H1 (cell line): ENCODE data around the gene MACROD2. TPM values are rescaled to one million over a fixed set of nuclear protein-coding genes. Genes with fewer than 3 reads are reported as not detected.

Source experiments
- CTCF ChIA-PET: fragments of 300-600 bp; sonication (Branson Sonifier 250); formaldehyde crosslinking; loops from one replicate; lab custom pipeline; 2021; ENCODE audit not compliant: partially characterized antibody; lab: Charles Lee
- POLR2A ChIA-PET: fragments of 300-600 bp; sonication (Branson Sonifier 250); formaldehyde crosslinking; loops from one replicate; lab custom pipeline; 2021; ENCODE audit warnings: inconsistent platforms; ENCODE audit not compliant: partially characterized antibody; lab: Charles Lee
- DNase-seq, 2 experiments: peaks; one replicate each; pipeline versions ENCODE4 v3.0.0 to v3.0.0-alpha.2; 2010 to 2022; ENCODE audit warnings: low spot score in 2 of 2, low read depth in 1 of 2, mixed read lengths in 1 of 2
- FAIRE-seq: peaks from 2 replicates; lab custom pipeline; 2011; peaks lifted over from hg19 to GRCh38; lab: Jason Lieb, UNC
- H2AFZ ChIP-seq: 2 replicates; pipeline ENCODE4 v1.8.1; 2012; ENCODE audit warnings: low read length, inconsistent platforms
- H2AK5ac ChIP-seq: 2 replicates; pipeline ENCODE4 v1.6.1; 2013; ENCODE audit warnings: low read depth, low read length
- H2BK120ac ChIP-seq: replicated peaks from 2 replicates; pipeline ENCODE3; 2013; ENCODE audit warnings: low read depth, low read length, inconsistent platforms
- H2BK12ac ChIP-seq: 2 replicates; pipeline ENCODE4 v1.6.1; 2013; ENCODE audit warnings: low read depth, low read length
- H2BK15ac ChIP-seq: 2 replicates; pipeline ENCODE4 v1.6.1; 2013; ENCODE audit warnings: low read length
- H2BK20ac ChIP-seq: 2 replicates; pipeline ENCODE4 v1.6.1; 2013; ENCODE audit warnings: low read length
- H2BK5ac ChIP-seq: 2 replicates; pipeline ENCODE4 v1.6.1; 2013; ENCODE audit warnings: low read depth, low read length
- H3K14ac ChIP-seq: 2 replicates; pipeline ENCODE4 v1.6.1; 2013; ENCODE audit warnings: inconsistent platforms; ENCODE audit not compliant: insufficient read length
- H3K18ac ChIP-seq: 2 replicates; pipeline ENCODE4 v1.6.1; 2013; ENCODE audit warnings: low read length; ENCODE audit errors: extremely low read depth
- H3K23ac ChIP-seq: 2 replicates; pipeline ENCODE4 v1.6.1; 2013; ENCODE audit warnings: inconsistent platforms; ENCODE audit not compliant: insufficient read length
- H3K23me2 ChIP-seq: 2 replicates; pipeline ENCODE4 v1.6.1; 2013; ENCODE audit warnings: low read depth, low read length
- H3K27ac ChIP-seq: 2 replicates; pipeline ENCODE4 v1.6.1; 2011; ENCODE audit warnings: low read depth, low read length, inconsistent platforms
- H3K27me3 ChIP-seq, 4 experiments: replicated peaks in 1 of 4; 1 replicate in 1 of 4; 2 replicates in 3 of 4; pipeline versions ENCODE4 v1.6.1 to v1.8.1; 2011 to 2013; ENCODE audit warnings: low read length in 3 of 4, mild to moderate bottlenecking in 3 of 4, inconsistent platforms in 2 of 4, mixed read lengths in 2 of 4, moderate library complexity in 1 of 4; ENCODE audit not compliant: control insufficient read depth in 3 of 4, insufficient read depth in 3 of 4; ENCODE audit errors: extremely low read depth in 1 of 4
- H3K36me3 ChIP-seq, 4 experiments: 2 replicates each; pipeline versions ENCODE4 v1.6.1 to v1.8.1; 2011 to 2013; ENCODE audit warnings: mild to moderate bottlenecking in 4 of 4, low read length in 3 of 4, moderate library complexity in 2 of 4, control low read depth in 1 of 4, inconsistent platforms in 1 of 4; ENCODE audit not compliant: insufficient read depth in 4 of 4, control insufficient read depth in 2 of 4
- H3K4ac ChIP-seq: replicated peaks from 2 replicates; pipeline ENCODE3; 2013; ENCODE audit warnings: low read length, low read depth, mixed read lengths, inconsistent platforms; ENCODE audit not compliant: insufficient read length
- H3K4me1 ChIP-seq, 4 experiments: replicated peaks in 1 of 4; 1 replicate in 1 of 4; 2 replicates in 3 of 4; pipeline versions ENCODE4 v1.6.1 to v1.8.1; 2011 to 2013; ENCODE audit warnings: low read length in 3 of 4, inconsistent platforms in 2 of 4, mixed read lengths in 1 of 4; ENCODE audit not compliant: insufficient read depth in 4 of 4, control insufficient read depth in 3 of 4
- H3K4me2 ChIP-seq, 2 experiments: 2 replicates each; pipeline versions ENCODE4 v1.6.1 to v1.8.1; 2011 to 2013; ENCODE audit warnings: low read depth in 2 of 2, low read length in 2 of 2, control low read depth in 1 of 2, inconsistent platforms in 1 of 2, mild to moderate bottlenecking in 1 of 2; ENCODE audit not compliant: insufficient read depth in 1 of 2
- H3K4me3 ChIP-seq, 4 experiments: fragments of 200-600, 300-600 bp in 1 of 4; sonication (generic), shearing (Covaris generic), sonication (Bioruptor Twin) in 1 of 4; 2 replicates each; pipeline versions ENCODE4 v1.5.1 to v1.8.1; 2011 to 2016; ENCODE audit warnings: low read length in 4 of 4, low read depth in 3 of 4, control low read depth in 2 of 4, inconsistent platforms in 2 of 4, mild to moderate bottlenecking in 2 of 4, mixed read lengths in 1 of 4, moderate library complexity in 1 of 4; ENCODE audit not compliant: insufficient read depth in 2 of 4; ENCODE audit errors: extremely low read depth in 1 of 4
- H3K56ac ChIP-seq: replicated peaks from 2 replicates; pipeline ENCODE3; 2013; ENCODE audit warnings: low read depth, mild to moderate bottlenecking, mixed read lengths, low read length, inconsistent platforms; ENCODE audit not compliant: insufficient read length
- H3K79me1 ChIP-seq: 2 replicates; pipeline ENCODE4 v1.6.1; 2013; ENCODE audit warnings: low read depth, low read length, control low read depth
- H3K79me2 ChIP-seq, 2 experiments: 2 replicates each; pipeline versions ENCODE4 v1.6.1 to v1.8.1; 2012 to 2013; ENCODE audit warnings: low read length in 2 of 2, mild to moderate bottlenecking in 2 of 2, inconsistent platforms in 1 of 2; ENCODE audit not compliant: insufficient read depth in 2 of 2, control insufficient read depth in 1 of 2
- H3K9ac ChIP-seq, 4 experiments: replicated peaks in 1 of 4; 1 replicate in 1 of 4; 2 replicates in 3 of 4; pipeline versions ENCODE4 v1.6.1 to v1.8.1; 2011 to 2013; ENCODE audit warnings: low read depth in 3 of 4, low read length in 3 of 4, control low read depth in 2 of 4, mild to moderate bottlenecking in 2 of 4, moderate library complexity in 2 of 4, inconsistent platforms in 1 of 4; ENCODE audit errors: extremely low read depth in 1 of 4
- H3K9me3 ChIP-seq, 2 experiments: 2 replicates each; pipeline versions ENCODE4 v1.6.1 to v1.8.1; 2012 to 2013; ENCODE audit warnings: mild to moderate bottlenecking in 2 of 2, moderate library complexity in 2 of 2, control low read depth in 1 of 2, inconsistent platforms in 1 of 2, low read depth in 1 of 2, low read length in 1 of 2, mixed read lengths in 1 of 2; ENCODE audit not compliant: insufficient read depth in 2 of 2
- H4K20me1 ChIP-seq, 2 experiments: replicated peaks in 1 of 2; 2 replicates each; pipeline versions ENCODE3 to v1.8.1; 2011 to 2013; ENCODE audit warnings: inconsistent platforms in 2 of 2, low read length in 2 of 2, mild to moderate bottlenecking in 1 of 2; ENCODE audit not compliant: insufficient read depth in 2 of 2, control insufficient read depth in 1 of 2
- H4K5ac ChIP-seq: 2 replicates; pipeline ENCODE4 v1.6.1; 2013; ENCODE audit warnings: low read length, low read depth, mixed read lengths, inconsistent platforms; ENCODE audit not compliant: insufficient read length
- H4K8ac ChIP-seq: 2 replicates; pipeline ENCODE4 v1.8.0; 2013; ENCODE audit warnings: mild to moderate bottlenecking, moderate library complexity, low read length, inconsistent platforms; ENCODE audit not compliant: insufficient read depth; ENCODE audit errors: extremely low read depth
- H4K91ac ChIP-seq: replicated peaks from 2 replicates; pipeline ENCODE3; 2013; ENCODE audit warnings: low read length, mixed read lengths, inconsistent platforms; ENCODE audit not compliant: insufficient read length
- ASH2L ChIP-seq: fragments of 200-600, 300-600 bp; sonication (generic); IDR thresholded peaks from one replicate; pipeline ENCODE4 v1.7.1; 2017; ENCODE audit warnings: low read length
- BACH1 ChIP-seq: IDR thresholded peaks from 2 replicates; pipeline ENCODE4 v1.6.1; 2012; ENCODE audit warnings: low read length, improper control_type of control experiment
- BRCA1 ChIP-seq: IDR thresholded peaks from 2 replicates; pipeline ENCODE4 v1.6.1; 2012; ENCODE audit warnings: low read depth, low read length, improper control_type of control experiment
- EP300 ChIP-seq, 2 experiments: IDR thresholded peaks; 1 replicate in 1 of 2; 2 replicates in 1 of 2; pipeline ENCODE4 v1.6.1; 2011 to 2012; ENCODE audit warnings: low read depth in 2 of 2, low read length in 2 of 2, mild to moderate bottlenecking in 2 of 2, borderline replicate concordance in 1 of 2, inconsistent platforms in 1 of 2, moderate library complexity in 1 of 2
- PHF8 ChIP-seq: fragments of 200-600 bp; sonication (generic); conservative IDR thresholded peaks from 2 replicates; pipeline ENCODE4 v1.7.1; 2012; ENCODE audit warnings: low read depth, mild to moderate bottlenecking, inconsistent platforms, low read length, moderate library complexity
- POU5F1 ChIP-seq: IDR thresholded peaks from 2 replicates; pipeline ENCODE4 v1.6.1; 2011; ENCODE audit warnings: low read depth, mild to moderate bottlenecking, low read length, moderate library complexity
- RXRA ChIP-seq: IDR thresholded peaks from 2 replicates; pipeline ENCODE4 v1.6.1; 2011; ENCODE audit warnings: low read depth, mild to moderate bottlenecking, low read length, moderate library complexity; ENCODE audit not compliant: insufficient read depth
- SIRT6 ChIP-seq: IDR thresholded peaks from one replicate; pipeline ENCODE4 v1.7.1; 2012; ENCODE audit warnings: low read length, inconsistent platforms
- TEAD4 ChIP-seq: IDR thresholded peaks from 2 replicates; pipeline ENCODE4 v1.6.1; 2012; ENCODE audit warnings: low read depth, low read length, inconsistent platforms, mixed read lengths
- WGBS, 2 experiments: shearing (Covaris generic) in 1 of 2; methylation state at CpG; one replicate each; pipeline versions ENCODE4 v1.1.6 to v1.1.7; 2013 to 2015; ENCODE audit warnings: low lambda C conversion rate in 2 of 2, mixed read lengths in 2 of 2, inconsistent platforms in 1 of 2, low coverage in 1 of 2, missing lambda C conversion rate in 1 of 2; ENCODE audit not compliant: insufficient replicate concordance in 2 of 2, insufficient coverage in 1 of 2, insufficient read length in 1 of 2; ENCODE audit errors: extremely low coverage in 1 of 2, missing lambda C conversion rate in 1 of 2; 5-methylcytosine and 5-hydroxymethylcytosine counted together
- polyA plus RNA-seq, 7 experiments: library from polyadenylated mRNA; depleted of rRNA in 3 of 7; stranded (reverse) in 5 of 7; unstranded in 2 of 7; fragments of >200 nt in 5 of 7; fragments of 200-250 nt in 2 of 7; gene quantifications; 1 replicate in 5 of 7; 2 replicates in 1 of 7; 4 replicates in 1 of 7; pipeline versions ENCODE4 v1.2.1 to v1.2.3, GENCODE V29; 2011 to 2013; ENCODE audit warnings: missing spikeins in 2 of 7, mixed read lengths in 2 of 7
- total RNA-seq: library from RNA; stranded (reverse); fragmentation: NEBNext Ultra II Directional; extraction: Animal tissue kit (Norgen Biotek cat#: 25700); gene quantifications from 2 replicates; pipeline ENCODE4 v1.2.1, GENCODE V29; 2021
- TF ChIP-seq, protein P1 (sequence below): IDR thresholded peaks from 2 replicates; pipeline ENCODE4 v1.6.1; 2011; ENCODE audit warnings: low read depth, mild to moderate bottlenecking, low read length; ENCODE audit not compliant: insufficient read depth

MACROD2 gene
- total and polyA plus RNA-seq, 2 of the 8 experiments (the other 6 are each of a cell fraction or from before 2014, with no cell fraction given): 0.70 to 3.9 TPM

DNA sequence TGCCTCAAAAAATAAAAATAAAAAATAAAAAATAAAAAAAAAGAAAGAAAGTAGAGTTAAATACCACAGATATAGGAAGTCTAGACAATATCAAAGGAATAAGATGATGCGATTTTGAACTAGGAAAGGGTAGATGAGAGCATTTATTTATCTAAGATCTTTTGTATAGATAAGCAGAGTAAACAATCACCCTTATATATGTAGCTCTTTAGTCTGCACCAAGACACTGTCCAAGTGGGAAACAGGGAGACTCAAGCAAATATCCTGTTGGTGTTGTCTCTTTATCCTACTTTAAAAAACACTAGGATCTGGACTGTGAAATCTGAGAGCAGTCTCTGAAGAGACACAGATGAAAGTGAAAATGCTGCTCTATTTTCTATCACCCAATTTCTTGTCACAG lies 929.1 kb downstream of the MACROD2 start:
- no peaks in the 10 kb centered on the region for H3K23me2 ChIP-seq
- no peak overlapping the region for H3K4me3 ChIP-seq
- peaks cover 0 to 2% (median 0%) of the 10 kb centered on the region in 4 experiments; a peak in 3 of 7 replicates for H3K4me1 ChIP-seq
- H4K5ac ChIP-seq: no peak overlapping the region
- H2AK5ac ChIP-seq: no peak overlapping the region
- no peak overlapping the region for H2BK15ac ChIP-seq
- no peak overlapping the region for H3K9ac ChIP-seq
- no peak overlapping the region for H3K23ac ChIP-seq
- no peaks in the 10 kb centered on the region for H3K36me3 ChIP-seq
- no peaks in the 10 kb centered on the region for H3K79me1 ChIP-seq
- no peak overlapping the region for H3K14ac ChIP-seq
- H3K27me3 ChIP-seq: no peaks in the 10 kb centered on the region
- WGBS, 2 experiments: 100% methylated on average over 1 of the region's 1 CpG; no CpG with 5 or more reads in 1 of the 2 experiments
- H4K20me1 ChIP-seq: no peaks in the 10 kb centered on the region
- no peak overlapping the region for H2BK12ac ChIP-seq
- ChIA-PET CTCF (interaction anchor here (0.7 to 1.0 kb wide), 3 partner anchors 18 to 590 kb away, joined by 3 read pairs; no protein-coding TSS in a partner anchor), POLR2A (no interaction called here)
- H2BK20ac ChIP-seq: no peak overlapping the region
- no peak overlapping the region for H3K18ac ChIP-seq
- no peaks in the 10 kb centered on the region for H3K9me3 ChIP-seq
- H2AFZ ChIP-seq: no peak overlapping the region
- H3K4ac ChIP-seq: no peak overlapping the region
- no peak for DNase-seq
- no peak overlapping the region for H4K91ac ChIP-seq
- no peak overlapping the region for H3K4me2 ChIP-seq
- no peak for FAIRE-seq
- H2BK5ac ChIP-seq: no peak overlapping the region
- no peak overlapping the region for H4K8ac ChIP-seq
- TF ChIP-seq, protein P1, sequence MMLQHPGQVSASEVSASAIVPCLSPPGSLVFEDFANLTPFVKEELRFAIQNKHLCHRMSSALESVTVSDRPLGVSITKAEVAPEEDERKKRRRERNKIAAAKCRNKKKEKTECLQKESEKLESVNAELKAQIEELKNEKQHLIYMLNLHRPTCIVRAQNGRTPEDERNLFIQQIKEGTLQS: no peak
- no peak for TF ChIP-seq ASH2L
- TF ChIP-seq EP300 (IDR thresholded peaks at IDR 0.05; ENCODE audit: borderline replicate concordance in 1 of 2, low read depth in 2 of 2, low read length in 2 of 2): no peak
- TF ChIP-seq SIRT6: no peak
- TF ChIP-seq BACH1: no peak
- TF ChIP-seq POU5F1: no peak
- TF ChIP-seq TEAD4: no peak
- no peak for TF ChIP-seq PHF8
- no peak for TF ChIP-seq BRCA1
- TF ChIP-seq RXRA: no peak
- no peak overlapping the region for H3K27ac ChIP-seq
- H3K79me2 ChIP-seq: no peaks in the 10 kb centered on the region
- no peak overlapping the region for H2BK120ac ChIP-seq
- no peak overlapping the region for H3K56ac ChIP-seq
